Fibroblast of lung (primary cell): Measurements from ENCODE around the gene HNF4A. TPM values are rescaled to one million over a fixed set of nuclear protein-coding genes. Genes with fewer than 3 reads are reported as not detected.

Source experiments
- DNase-seq, 2 donors: peaks; one replicate each; pipeline versions ENCODE4 v3.0.0 to v3.0.0-alpha.2; 2010; ENCODE audit warnings: low read depth in 2 of 2
- H2AFZ ChIP-seq: 2 replicates; pipeline ENCODE4 v1.5.1; 2012; ENCODE audit warnings: low read length, control low read depth, inconsistent platforms
- H3K27ac ChIP-seq: 2 replicates; pipeline ENCODE4 v1.5.1; 2011; ENCODE audit warnings: low read length, control low read depth; ENCODE audit not compliant: insufficient read depth
- H3K27me3 ChIP-seq: 2 replicates; pipeline ENCODE4 v1.5.1; 2011; ENCODE audit warnings: mild to moderate bottlenecking, low read length; ENCODE audit not compliant: control insufficient read depth, insufficient read depth
- H3K36me3 ChIP-seq: 2 replicates; pipeline ENCODE4 v1.5.1; 2011; ENCODE audit warnings: low read length; ENCODE audit not compliant: control insufficient read depth, insufficient read depth
- H3K4me1 ChIP-seq: 2 replicates; pipeline ENCODE4 v1.5.1; 2011; ENCODE audit warnings: low read length; ENCODE audit not compliant: control insufficient read depth, insufficient read depth; ENCODE audit errors: extremely low read depth
- H3K4me2 ChIP-seq: 2 replicates; pipeline ENCODE4 v1.5.1; 2011; ENCODE audit warnings: low read length, control low read depth; ENCODE audit not compliant: insufficient read depth; ENCODE audit errors: extremely low read depth
- H3K4me3 ChIP-seq, 4 experiments: fragments of 200-600 bp in 1 of 4; sonication (generic) in 1 of 4; replicated peaks in 1 of 4; 2 replicates each; pipeline ENCODE4 v1.5.1; 2011 to 2016; ENCODE audit warnings: low read length in 4 of 4, low read depth in 3 of 4, mild to moderate bottlenecking in 3 of 4, control low read depth in 2 of 4, inconsistent platforms in 1 of 4, mixed read lengths in 1 of 4; ENCODE audit not compliant: insufficient read depth in 1 of 4; ENCODE audit errors: control extremely low read depth in 1 of 4
- H3K79me2 ChIP-seq: 2 replicates; pipeline ENCODE4 v1.5.1; 2012; ENCODE audit warnings: mild to moderate bottlenecking, low read length, inconsistent platforms; ENCODE audit not compliant: control insufficient read depth, insufficient read depth
- H3K9ac ChIP-seq: 2 replicates; pipeline ENCODE4 v1.5.1; 2011; ENCODE audit warnings: mild to moderate bottlenecking, low read length, control low read depth; ENCODE audit not compliant: insufficient read depth
- H3K9me3 ChIP-seq: 2 replicates; pipeline ENCODE4 v1.5.1; 2012; ENCODE audit warnings: low read depth, low read length; ENCODE audit not compliant: control insufficient read depth, insufficient read depth
- H4K20me1 ChIP-seq: 2 replicates; pipeline ENCODE4 v1.5.1; 2011; ENCODE audit warnings: low read length; ENCODE audit not compliant: control insufficient read depth, insufficient read depth; ENCODE audit errors: extremely low read depth
- CTCF ChIP-seq, 2 donors: IDR thresholded peaks in 1 of 2; conservative IDR thresholded peaks in 1 of 2; 1 replicate in 1 of 2; 2 replicates in 1 of 2; pipeline ENCODE4 v1.5.1; 2011 to 2012; ENCODE audit warnings: low read length in 2 of 2, control low read depth in 1 of 2, inconsistent platforms in 1 of 2, low read depth in 1 of 2, mild to moderate bottlenecking in 1 of 2
- EZH2 ChIP-seq: IDR thresholded peaks from 2 replicates; pipeline ENCODE4 v1.5.1; 2012; ENCODE audit warnings: low read length, control low read depth, mild to moderate bottlenecking; ENCODE audit errors: missing control alignments
- polyA plus RNA-seq, 2 donors: library from polyadenylated mRNA; depleted of rRNA in 1 of 2; stranded (reverse) in 1 of 2; unstranded in 1 of 2; fragments of >200 nt; gene quantifications; 2 replicates each; pipeline ENCODE4 v1.2.1, GENCODE V29; 2011 to 2012; ENCODE audit warnings: missing spikeins in 1 of 2
- total RNA-seq: library from RNA; depleted of rRNA; stranded (reverse); fragments of >200 nt; gene quantifications from 2 replicates; pipeline ENCODE4 v1.2.1, GENCODE V29; 2014

The HNF4A gene
- total and polyA plus RNA-seq, 2 donors (not counting 1 experiment from before 2014, with no cell fraction given), result not detected

GRCh38 chr20:44394702-44395460 is 39.4 kb downstream of the HNF4A start:
- Histone ChIP-seq H3K27ac (no peak overlapping the region), H3K36me3 (no peaks in the 10 kb centered on the region), H3K4me2 (no peak overlapping the region), H2AFZ (no peak overlapping the region), H3K4me1 (no peaks in the 10 kb centered on the region), H3K9me3 (no peaks in the 10 kb centered on the region), H3K4me3 (no peak overlapping the region), H3K79me2 (no peaks in the 10 kb centered on the region), H3K27me3 (peaks cover 3% of the 10 kb centered on the region), H4K20me1 (no peaks in the 10 kb centered on the region), H3K9ac (no peak overlapping the region)
- DNase-seq, result peak in 1 of 2 donors; percentile 53
- TF ChIP-seq EZH2, result no peak
- no peak for TF ChIP-seq CTCF (conservative IDR thresholded peaks at IDR 0.05 in 1 of 2, IDR thresholded peaks at IDR 0.05 in 1 of 2; ENCODE audit: low read depth in 1 of 2, low read length in 2 of 2)

GRCh38 chr20:44395461-44396340 is 40.2 kb downstream of the HNF4A start:
- Histone ChIP-seq H3K36me3 (no peaks in the 10 kb centered on the region), H2AFZ (no peak overlapping the region), H3K9ac (no peak overlapping the region), H3K4me2 (no peak overlapping the region), H3K4me3 (no peak overlapping the region), H3K27me3 (peaks cover 3% of the 10 kb centered on the region), H3K4me1 (no peaks in the 10 kb centered on the region), H3K9me3 (no peaks in the 10 kb centered on the region), H3K27ac (no peak overlapping the region), H4K20me1 (no peaks in the 10 kb centered on the region), H3K79me2 (no peaks in the 10 kb centered on the region)
- DNase-seq, result no peak
- TF ChIP-seq EZH2 (no peak), CTCF (conservative IDR thresholded peaks at IDR 0.05 in 1 of 2, IDR thresholded peaks at IDR 0.05 in 1 of 2; ENCODE audit: low read depth in 1 of 2, low read length in 2 of 2) (no peak)

- DNase-seq, result no peak
- Histone ChIP-seq H3K9ac (no peak overlapping the region), H3K4me1 (no peaks in the 10 kb centered on the region), H3K36me3 (no peaks in the 10 kb centered on the region), H3K9me3 (no peaks in the 10 kb centered on the region), H3K27ac (no peak overlapping the region), H4K20me1 (no peaks in the 10 kb centered on the region), H2AFZ (no peak overlapping the region), H3K79me2 (no peaks in the 10 kb centered on the region), H3K4me2 (no peak overlapping the region), H3K27me3 (peaks cover 3% of the 10 kb centered on the region), H3K4me3 (no peak overlapping the region)
- TF ChIP-seq CTCF (conservative IDR thresholded peaks at IDR 0.05 in 1 of 2, IDR thresholded peaks at IDR 0.05 in 1 of 2; ENCODE audit: low read depth in 1 of 2, low read length in 2 of 2) (no peak), EZH2 (no peak)
Observed at GRCh38 chr20:44396369-44397130, 41.1 kb downstream of the HNF4A start.
